Measurements from ENCODE around the gene SLC1A1.
"Not testable (repeated sequence)": the region's sequence is repeated elsewhere in the genome, so short reads cannot be mapped to it uniquely, and the experiment has no call there.

SLC1A1 gene

DNA sequence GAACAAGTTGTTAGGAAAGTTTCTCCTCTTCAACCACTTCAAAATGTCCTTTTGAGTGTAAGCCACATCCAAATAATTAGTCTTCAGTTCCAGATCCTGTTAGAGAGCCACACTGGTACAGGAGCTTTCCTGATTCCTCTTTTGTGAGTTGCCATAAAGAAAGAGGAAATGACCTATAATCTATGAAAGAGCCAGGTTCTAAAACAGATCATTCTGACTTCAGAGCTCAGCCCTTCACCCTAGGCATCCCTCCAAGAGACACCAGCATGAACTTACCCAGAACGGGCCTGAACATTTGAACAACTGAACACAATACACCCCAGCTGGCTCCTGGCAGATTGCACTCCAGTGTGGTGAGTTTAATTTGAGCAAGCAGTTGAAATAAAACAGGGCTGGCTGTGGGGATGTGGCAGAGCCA, 25.7 kb downstream of the SLC1A1 start:
- DNase-seq (ENCODE audit: low read depth, low spot score) = no peak
- no CpG with 5 or more reads among the region's 1 CpG for WGBS (ENCODE audit: insufficient coverage, insufficient read length)
- Histone ChIP-seq H3K9me3 (ENCODE audit: control insufficient read depth, insufficient read depth, low read length) (no peaks in the 10 kb centered on the region), H3K27ac (ENCODE audit: low read length) (no peak overlapping the region), H3K4me3 (ENCODE audit: low read length) (no peak overlapping the region), H3K36me3 (ENCODE audit: control insufficient read depth, insufficient read depth, low read length) (no peaks in the 10 kb centered on the region), H3K4me1 (ENCODE audit: control insufficient read depth, insufficient read depth, low read length) (peaks cover 4% of the 10 kb centered on the region; the same call in 1 of the 2 replicates), H3K27me3 (ENCODE audit: control insufficient read depth, insufficient read depth, low read length) (no peaks in the 10 kb centered on the region)

DNA sequence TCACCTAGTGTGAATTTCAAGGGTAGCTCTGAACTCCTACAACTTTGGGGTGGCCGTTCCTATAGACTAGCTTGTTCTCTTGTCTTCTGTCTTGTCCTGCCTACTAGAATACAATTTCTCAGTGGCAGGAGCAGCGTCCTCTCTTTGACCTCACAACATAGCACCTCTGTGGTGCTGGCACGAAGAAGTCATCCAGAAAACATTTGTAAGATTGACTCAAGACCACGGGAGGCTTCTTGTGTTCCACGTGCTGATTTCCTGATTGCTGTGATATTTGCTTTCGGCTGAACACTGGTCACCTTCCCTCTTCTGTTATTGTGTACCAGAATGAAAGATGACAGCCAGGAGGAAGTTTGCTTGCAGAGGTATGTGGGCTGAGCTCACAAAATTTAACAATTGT, 27.0 kb downstream of the SLC1A1 start:
- DNase-seq (ENCODE audit: low read depth, low spot score) = no peak
- Histone ChIP-seq H3K27ac (ENCODE audit: low read length) (no peak overlapping the region), H3K4me1 (ENCODE audit: control insufficient read depth, insufficient read depth, low read length) (peaks cover 4% of the 10 kb centered on the region; the same call in 1 of the 2 replicates), H3K9me3 (ENCODE audit: control insufficient read depth, insufficient read depth, low read length) (no peaks in the 10 kb centered on the region), H3K36me3 (ENCODE audit: control insufficient read depth, insufficient read depth, low read length) (no peaks in the 10 kb centered on the region), H3K27me3 (ENCODE audit: control insufficient read depth, insufficient read depth, low read length) (no peaks in the 10 kb centered on the region), H3K4me3 (ENCODE audit: low read length) (no peak overlapping the region)
- no CpG with 5 or more reads among the region's 6 CpGs for WGBS (ENCODE audit: insufficient coverage, insufficient read length)

DNA sequence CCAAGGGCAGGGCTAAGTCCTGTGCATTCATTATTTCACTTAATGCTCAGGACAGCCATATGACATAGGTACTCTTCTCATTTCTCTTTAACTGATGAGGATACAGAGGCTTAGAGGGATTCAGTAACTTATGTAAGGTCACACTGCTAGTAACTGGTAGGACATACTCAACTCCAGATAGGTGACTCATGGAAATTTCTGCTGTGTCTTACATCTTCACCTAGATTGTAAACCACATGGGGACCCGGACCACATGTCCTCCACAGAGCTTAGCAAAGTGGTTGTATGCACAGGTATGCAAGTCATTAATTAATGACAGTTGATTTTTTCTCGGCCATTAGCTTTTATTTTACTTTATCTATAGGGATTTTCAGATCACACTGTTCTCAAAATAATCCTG, 29.3 kb downstream of the SLC1A1 start:
- no peak overlapping the region for H3K27ac ChIP-seq (ENCODE audit: low read length)
- no peaks in the 10 kb centered on the region for H3K27me3 ChIP-seq (ENCODE audit: control insufficient read depth, insufficient read depth, low read length)
- WGBS (ENCODE audit: insufficient coverage, insufficient read length) = no CpG with 5 or more reads among the region's 2 CpGs
- H3K4me1 ChIP-seq (ENCODE audit: control insufficient read depth, insufficient read depth, low read length) = peaks cover 3% of the 10 kb centered on the region; the same call in 1 of the 2 replicates
- H3K4me3 ChIP-seq (ENCODE audit: low read length) = no peak overlapping the region
- H3K36me3 ChIP-seq (ENCODE audit: control insufficient read depth, insufficient read depth, low read length) = no peaks in the 10 kb centered on the region
- H3K9me3 ChIP-seq (ENCODE audit: control insufficient read depth, insufficient read depth, low read length) = no peaks in the 10 kb centered on the region
- DNase-seq (ENCODE audit: low read depth, low spot score) = no peak

DNA sequence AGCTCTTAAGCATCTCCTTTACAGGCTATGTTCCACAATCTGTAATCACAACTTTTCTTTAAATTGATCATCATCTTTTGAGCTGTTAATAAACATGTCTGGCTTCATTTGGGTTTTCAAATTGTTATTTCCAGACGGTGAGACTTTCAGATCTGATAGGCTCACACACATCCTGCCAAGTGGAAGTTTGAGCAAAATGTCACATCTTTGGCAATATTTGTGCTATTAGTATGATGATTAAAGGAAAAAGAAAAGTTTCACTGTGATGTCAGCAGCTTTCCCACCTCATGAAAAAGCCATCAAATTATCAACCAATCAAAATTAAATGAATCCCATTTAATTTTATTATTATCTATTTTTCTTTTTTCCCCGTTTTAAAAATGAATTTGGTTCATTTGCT, 29.8 kb downstream of the SLC1A1 start:
- no peak for DNase-seq (ENCODE audit: low read depth, low spot score)
- Histone ChIP-seq H3K4me1 (ENCODE audit: control insufficient read depth, insufficient read depth, low read length) (peaks cover 3% of the 10 kb centered on the region; the same call in 1 of the 2 replicates), H3K27ac (ENCODE audit: low read length) (no peak overlapping the region), H3K36me3 (ENCODE audit: control insufficient read depth, insufficient read depth, low read length) (no peaks in the 10 kb centered on the region), H3K9me3 (ENCODE audit: control insufficient read depth, insufficient read depth, low read length) (no peaks in the 10 kb centered on the region), H3K27me3 (ENCODE audit: control insufficient read depth, insufficient read depth, low read length) (no peaks in the 10 kb centered on the region), H3K4me3 (ENCODE audit: low read length) (no peak overlapping the region)
- WGBS (ENCODE audit: insufficient coverage, insufficient read length) = 100% methylated on average over 1 of the region's 2 CpGs

DNA sequence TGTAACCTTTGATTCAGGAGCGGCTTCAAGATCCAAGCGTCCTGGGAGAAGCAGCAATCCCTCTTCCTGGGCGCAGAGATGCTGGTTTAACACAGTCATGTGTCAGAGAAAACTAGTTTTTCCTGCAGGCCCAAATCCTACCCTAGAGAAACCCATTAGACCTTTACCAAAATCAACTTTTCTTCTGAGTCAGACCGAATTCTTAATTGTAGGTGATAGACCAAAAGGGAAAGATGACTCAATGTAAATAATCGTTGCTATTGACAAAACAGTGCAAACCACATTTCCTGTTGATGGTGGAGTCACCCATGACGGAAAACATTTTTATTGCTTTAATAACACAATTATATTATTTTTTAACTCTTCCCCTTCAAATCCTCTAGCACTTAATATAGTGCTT, 40.1 kb downstream of the SLC1A1 start:
- Histone ChIP-seq H3K27ac (ENCODE audit: low read length) (no peak overlapping the region), H3K9me3 (ENCODE audit: control insufficient read depth, insufficient read depth, low read length) (no peaks in the 10 kb centered on the region), H3K4me3 (ENCODE audit: low read length) (no peak overlapping the region), H3K36me3 (ENCODE audit: control insufficient read depth, insufficient read depth, low read length) (no peaks in the 10 kb centered on the region), H3K27me3 (ENCODE audit: control insufficient read depth, insufficient read depth, low read length) (no peaks in the 10 kb centered on the region), H3K4me1 (ENCODE audit: control insufficient read depth, insufficient read depth, low read length) (0 out of 2 replicates have a peak, but pooled peaks cover 1% of the 10 kb centered on the region)
- DNase-seq (ENCODE audit: low read depth, low spot score) = no peak
- no CpG with 5 or more reads among the region's 6 CpGs for WGBS (ENCODE audit: insufficient coverage, insufficient read length)

DNA sequence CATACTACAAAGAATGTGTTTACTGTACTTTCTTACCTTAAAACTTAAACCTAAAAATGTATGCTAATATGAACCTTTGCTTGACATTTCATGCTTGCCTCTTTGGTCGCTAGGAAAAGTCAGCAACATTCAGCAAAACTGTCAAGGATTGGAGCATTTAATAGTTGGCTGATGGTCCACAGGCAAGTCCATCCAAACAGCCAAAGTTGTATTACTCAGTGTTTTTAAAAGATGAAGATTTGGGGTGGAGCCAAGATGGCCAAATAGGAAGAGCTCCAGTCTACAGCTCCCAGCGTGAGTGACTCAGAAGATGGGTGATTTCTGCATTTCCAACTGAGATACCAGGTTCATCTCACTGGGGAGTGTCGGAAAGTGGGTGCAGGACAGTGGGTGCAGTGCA, 40.6 kb downstream of the SLC1A1 start:
- not testable (repeated sequence) for H3K4me1 ChIP-seq (ENCODE audit: control insufficient read depth, insufficient read depth, low read length); DNase-seq (ENCODE audit: low read depth, low spot score); H3K4me3 ChIP-seq (ENCODE audit: low read length); H3K36me3 ChIP-seq (ENCODE audit: control insufficient read depth, insufficient read depth, low read length); H3K9me3 ChIP-seq (ENCODE audit: control insufficient read depth, insufficient read depth, low read length); H3K27me3 ChIP-seq (ENCODE audit: control insufficient read depth, insufficient read depth, low read length); H3K27ac ChIP-seq (ENCODE audit: low read length)
- no CpG with 5 or more reads among the region's 3 CpGs for WGBS (ENCODE audit: insufficient coverage, insufficient read length)

DNA sequence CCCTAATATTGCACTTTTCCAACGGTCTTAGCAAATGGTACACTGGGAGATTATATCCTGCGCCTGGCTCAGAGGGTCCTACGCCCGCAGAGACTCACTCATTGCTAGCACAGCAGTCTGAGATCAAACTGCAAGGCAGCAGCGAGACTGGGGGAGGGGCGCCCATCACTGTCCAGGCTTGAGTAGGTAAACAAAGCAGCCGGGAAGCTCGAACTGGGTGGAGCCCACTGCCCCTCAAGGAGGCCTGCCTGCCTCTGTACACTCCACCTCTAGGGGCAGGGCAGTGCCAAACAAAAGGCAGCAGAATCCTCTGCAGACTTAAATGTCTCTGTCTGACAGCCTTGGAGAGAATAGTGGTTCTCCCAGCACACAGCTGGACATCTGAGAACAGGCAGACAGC, 41.1 kb downstream of the SLC1A1 start:
- not testable (repeated sequence) for H3K4me3 ChIP-seq (ENCODE audit: low read length); H3K9me3 ChIP-seq (ENCODE audit: control insufficient read depth, insufficient read depth, low read length); H3K4me1 ChIP-seq (ENCODE audit: control insufficient read depth, insufficient read depth, low read length); H3K27ac ChIP-seq (ENCODE audit: low read length); H3K27me3 ChIP-seq (ENCODE audit: control insufficient read depth, insufficient read depth, low read length); H3K36me3 ChIP-seq (ENCODE audit: control insufficient read depth, insufficient read depth, low read length); DNase-seq (ENCODE audit: low read depth, low spot score)
- whole genome bisulfite sequencing (ENCODE audit: insufficient coverage, insufficient read length) = no CpG with 5 or more reads among the region's 8 CpGs

DNA sequence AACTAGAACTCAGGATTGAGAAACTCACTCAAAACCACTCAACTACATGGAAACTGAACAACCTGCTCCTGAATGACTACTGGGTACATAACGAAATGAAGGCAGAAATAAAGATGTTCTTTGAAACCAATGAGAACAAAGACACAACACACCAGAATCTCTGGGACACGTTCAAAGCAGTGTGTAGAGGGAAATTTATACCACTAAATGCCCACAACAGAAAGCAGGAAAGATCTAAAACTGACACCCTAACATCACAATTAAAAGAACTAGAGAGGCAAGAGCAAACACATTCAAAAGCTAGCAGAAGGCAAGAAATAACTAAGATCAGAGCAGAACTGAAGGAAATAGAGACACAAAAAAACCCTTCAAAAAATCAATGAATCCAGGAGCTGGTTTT, 43.6 kb downstream of the SLC1A1 start:
- WGBS (ENCODE audit: insufficient coverage, insufficient read length) = no CpG with 5 or more reads among the region's 2 CpGs
- not testable (repeated sequence) for H3K4me3 ChIP-seq (ENCODE audit: low read length); H3K36me3 ChIP-seq (ENCODE audit: control insufficient read depth, insufficient read depth, low read length); H3K9me3 ChIP-seq (ENCODE audit: control insufficient read depth, insufficient read depth, low read length); H3K27ac ChIP-seq (ENCODE audit: low read length); H3K4me1 ChIP-seq (ENCODE audit: control insufficient read depth, insufficient read depth, low read length); DNase-seq (ENCODE audit: low read depth, low spot score); H3K27me3 ChIP-seq (ENCODE audit: control insufficient read depth, insufficient read depth, low read length)

DNA sequence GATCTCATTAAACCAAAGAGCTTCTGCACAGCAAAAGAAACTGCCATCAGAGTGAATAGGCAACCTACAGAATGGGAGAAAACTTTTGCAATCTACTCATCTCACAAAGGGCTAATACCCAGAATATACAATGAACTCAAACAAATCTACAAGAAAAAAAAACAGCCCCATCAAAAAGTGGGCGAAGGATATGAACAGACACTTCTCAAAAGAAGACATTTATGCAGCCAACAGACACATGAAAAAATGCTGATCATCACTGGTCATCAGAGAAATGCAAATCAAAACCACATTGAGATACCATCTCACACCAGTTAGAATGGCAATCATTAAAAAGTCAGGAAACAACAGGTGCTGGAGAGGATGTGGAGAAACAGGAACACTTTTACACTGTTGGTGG, 45.9 kb downstream of the SLC1A1 start:
- DNase-seq (ENCODE audit: low read depth, low spot score) = not testable (repeated sequence)

DNA sequence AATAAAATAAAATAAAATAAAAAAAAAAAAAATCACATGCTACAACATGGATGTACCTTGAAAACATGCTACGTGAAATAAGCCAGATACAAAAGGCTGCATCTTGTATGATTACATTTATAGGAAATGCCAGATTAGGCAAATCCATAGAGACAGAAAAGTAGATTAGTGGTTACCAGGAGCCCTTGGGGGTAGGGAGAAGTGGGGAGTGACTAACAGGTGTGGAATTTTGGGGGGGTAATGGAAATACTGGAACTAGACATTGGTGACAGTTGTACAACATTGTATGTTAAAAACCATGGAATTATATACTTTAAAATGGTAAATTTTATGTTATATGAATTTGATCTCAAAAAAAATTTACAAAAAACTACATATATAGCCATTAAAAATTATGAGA, 47.3 kb downstream of the SLC1A1 start:
- Histone ChIP-seq H3K27me3 (ENCODE audit: control insufficient read depth, insufficient read depth, low read length) (no peaks in the 10 kb centered on the region; the same call in 1 of the 2 replicates), H3K4me3 (ENCODE audit: low read length) (no peak overlapping the region), H3K36me3 (ENCODE audit: control insufficient read depth, insufficient read depth, low read length) (no peaks in the 10 kb centered on the region), H3K4me1 (ENCODE audit: control insufficient read depth, insufficient read depth, low read length) (no peaks in the 10 kb centered on the region), H3K27ac (ENCODE audit: low read length) (no peak overlapping the region), H3K9me3 (ENCODE audit: control insufficient read depth, insufficient read depth, low read length) (no peaks in the 10 kb centered on the region)
- no CpG with 5 or more reads among the region's 1 CpG for WGBS (ENCODE audit: insufficient coverage, insufficient read length)
- no peak for DNase-seq (ENCODE audit: low read depth, low spot score)

More for the DNA sequence above, 45.9 kb downstream of the SLC1A1 start:
- WGBS (ENCODE audit: insufficient coverage, insufficient read length) = no CpG with 5 or more reads among the region's 1 CpG
- not testable (repeated sequence) for H3K4me3 ChIP-seq (ENCODE audit: low read length); H3K27me3 ChIP-seq (ENCODE audit: control insufficient read depth, insufficient read depth, low read length); H3K27ac ChIP-seq (ENCODE audit: low read length); H3K9me3 ChIP-seq (ENCODE audit: control insufficient read depth, insufficient read depth, low read length); H3K36me3 ChIP-seq (ENCODE audit: control insufficient read depth, insufficient read depth, low read length); H3K4me1 ChIP-seq (ENCODE audit: control insufficient read depth, insufficient read depth, low read length)

DNA sequence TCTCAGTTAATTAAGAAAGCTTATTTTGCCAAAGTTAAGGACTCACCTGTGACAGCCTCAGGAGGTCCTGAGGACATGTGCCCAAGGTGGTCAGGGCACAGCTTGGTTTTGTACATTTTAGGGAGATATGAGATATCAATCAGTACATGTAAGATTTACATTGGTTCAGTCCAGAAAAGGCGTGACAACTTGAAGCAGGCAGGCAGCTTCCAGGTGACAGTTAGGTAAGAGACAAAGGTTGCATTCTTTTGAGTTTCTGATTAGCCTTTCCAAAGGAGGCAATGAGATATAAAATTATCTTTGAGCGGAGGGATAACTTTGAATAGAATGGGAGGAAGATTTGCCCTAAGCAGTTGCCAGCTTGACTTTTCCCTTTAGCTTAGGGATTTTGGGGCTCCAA, 47.8 kb downstream of the SLC1A1 start:
- Histone ChIP-seq H3K27me3 (ENCODE audit: control insufficient read depth, insufficient read depth, low read length) (no peaks in the 10 kb centered on the region; the same call in 1 of the 2 replicates), H3K4me1 (ENCODE audit: control insufficient read depth, insufficient read depth, low read length) (no peaks in the 10 kb centered on the region), H3K36me3 (ENCODE audit: control insufficient read depth, insufficient read depth, low read length) (no peaks in the 10 kb centered on the region), H3K9me3 (ENCODE audit: control insufficient read depth, insufficient read depth, low read length) (no peaks in the 10 kb centered on the region), H3K27ac (ENCODE audit: low read length) (no peak overlapping the region), H3K4me3 (ENCODE audit: low read length) (no peak overlapping the region)
- no peak for DNase-seq (ENCODE audit: low read depth, low spot score)
- no CpG with 5 or more reads among the region's 2 CpGs for WGBS (ENCODE audit: insufficient coverage, insufficient read length)
